Activated CD8-positive, alpha-beta T cell treated with anti-CD3 and anti-CD28 coated beads for 36 hours (primary cell): ENCODE data around the gene SEC22C. TPM values are rescaled to one million over a fixed set of nuclear protein-coding genes. Genes with fewer than 3 reads are reported as not detected.

Source experiments
- ATAC-seq: fragments of 200-7000 bp; cut with Tn5 transposase; one replicate; pipeline ENCODE4 v1.10.0; 2021; ENCODE audit warnings: mild to moderate bottlenecking, moderate library complexity
- CTCF ChIA-PET: fragments of 350-600 bp; sonication (Branson Sonifier 250); formaldehyde crosslinking; loops from one replicate; lab custom pipeline; 2021; ENCODE audit warnings: antibody characterized with exemption; lab: Charles Lee
- POLR2A ChIA-PET: fragments of 350-600 bp; sonication (Branson Sonifier 250); formaldehyde crosslinking; loops from one replicate; lab custom pipeline; 2021; ENCODE audit warnings: antibody characterized with exemption; lab: Charles Lee
- DNase-seq: peaks from one replicate; pipeline ENCODE4 v3.0.0-alpha.2; 2020
- H3K27ac Mint-ChIP-seq: one replicate; pipeline ENCODE4 v1.8.0; 2021; ENCODE audit warnings: mild to moderate bottlenecking, mixed read lengths
- H3K27me3 Mint-ChIP-seq: one replicate; pipeline ENCODE4 v1.8.0; 2021; ENCODE audit warnings: mixed read lengths
- H3K36me3 Mint-ChIP-seq: one replicate; pipeline ENCODE4 v1.8.0; 2021; ENCODE audit warnings: low read depth, mixed read lengths
- H3K4me1 Mint-ChIP-seq: one replicate; pipeline ENCODE4 v1.8.0; 2021; ENCODE audit warnings: low read depth, mixed read lengths
- H3K4me3 Mint-ChIP-seq: one replicate; pipeline ENCODE4 v1.8.0; 2021; ENCODE audit warnings: mild to moderate bottlenecking, moderate library complexity, mixed read lengths
- H3K9me3 Mint-ChIP-seq: one replicate; pipeline ENCODE4 v1.8.0; 2021; ENCODE audit warnings: mixed read lengths
- CTCF ChIP-seq: fragments of 200-600 bp; IDR thresholded peaks from one replicate; pipeline ENCODE4 v1.8.0; 2022; ENCODE audit warnings: antibody characterized with exemption, mild to moderate bottlenecking
- intact Hi-C: fragments of 100-400 bp; cut with micrococcal nuclease; formaldehyde crosslinking; loops from one replicate; pipeline ENCODE4 v1.10.0; 2022
- total RNA-seq, 2 experiments: library from RNA; stranded (reverse); gene quantifications; one replicate each; pipeline ENCODE4 v1.2.3, GENCODE V29; 2021

The SEC22C gene
- total RNA-seq, 2 experiments from 2014 or later: 35.0 to 35.7 TPM

- Mint-ChIP-seq H3K36me3 (peaks cover 32% of the 10 kb centered on the region), H3K27ac (peak overlapping the region; percentile 11)
- intact Hi-C loops: no loop called here
Observed at GRCh38 chr3:42610976-42611375, 29.2 kb upstream of the SEC22C start.

GRCh38 chr3:42608581-42608980 is 26.8 kb upstream of the SEC22C start:
- H3K27me3 Mint-ChIP-seq: no peaks in the 10 kb centered on the region
- intact Hi-C loops: no loop called here
- no peak overlapping the region for H3K27ac Mint-ChIP-seq
- peaks cover 72% of the 10 kb centered on the region for H3K4me1 Mint-ChIP-seq
- H3K36me3 Mint-ChIP-seq: peaks cover 45% of the 10 kb centered on the region
- DNase-seq (no peak), ATAC-seq (no peak)
- POLR2A ChIA-PET: interaction anchor here (0.9 to 1.2 kb wide), 3 partner anchors 8 to 15 kb away, joined by 4 read pairs; partner anchors contain the start of gene NKTR
- H3K4me3 Mint-ChIP-seq: no peak overlapping the region
- H3K9me3 Mint-ChIP-seq: peaks cover 6% of the 10 kb centered on the region
- CTCF ChIA-PET: interaction anchor here (0.9 to 1.1 kb wide), 2 partner anchors 8 to 28 kb away, joined by 3 to 4 read pairs; partner anchors contain the start of gene NKTR
- no peak for TF ChIP-seq CTCF

More at GRCh38 chr3:42610976-42611375, 29.2 kb upstream of the SEC22C start:
- ChIA-PET CTCF (interaction anchor here (0.9 to 1.7 kb wide), 4 partner anchors 9 to 133 kb away, joined by 3 to 6 read pairs (median 3); partner anchors contain the start of gene NKTR), POLR2A (interaction anchor here (1.5 kb wide), 2 partner anchors 9 to 10 kb away, joined by 4 to 7 read pairs; partner anchors contain the start of gene NKTR)
- TF ChIP-seq CTCF: no peak
- H3K27me3 Mint-ChIP-seq: no peaks in the 10 kb centered on the region
- H3K4me1 Mint-ChIP-seq: peaks cover 65% of the 10 kb centered on the region
- H3K4me3 Mint-ChIP-seq: no peak overlapping the region
- ATAC-seq (peak; percentile 67), DNase-seq (no peak)
- no peaks in the 10 kb centered on the region for H3K9me3 Mint-ChIP-seq

GRCh38 chr3:42605546-42606173 is 23.9 kb upstream of the SEC22C start:
- peaks cover 49% of the 10 kb centered on the region for H3K36me3 Mint-ChIP-seq
- peaks cover 65% of the 10 kb centered on the region for H3K4me1 Mint-ChIP-seq
- CTCF ChIA-PET: interaction anchor here (1.1 kb wide), 1 partner anchor 8 kb away, joined by 3 read pairs; no protein-coding TSS in a partner anchor
- TF ChIP-seq CTCF: no peak
- H3K27ac Mint-ChIP-seq: no peak overlapping the region
- intact Hi-C loops: no loop called here
- POLR2A ChIA-PET: interaction anchor here (0.8 to 1.3 kb wide), 4 partner anchors 9 to 21 kb away, joined by 3 to 4 read pairs (median 3); partner anchors contain the start of gene SS18L2
- H3K4me3 Mint-ChIP-seq: no peak overlapping the region
- H3K9me3 Mint-ChIP-seq: peaks cover 6% of the 10 kb centered on the region
- ATAC-seq: no peak
- DNase-seq: no peak
- no peaks in the 10 kb centered on the region for H3K27me3 Mint-ChIP-seq

GRCh38 chr3:42602961-42603360 is 21.2 kb upstream of the SEC22C start:
- intact Hi-C loops: loop anchor here (5.0 kb wide), 1 partner anchor 34 kb away; no protein-coding TSS in a partner anchor
- no peak for TF ChIP-seq CTCF
- DNase-seq: no peak
- no peak overlapping the region for H3K4me3 Mint-ChIP-seq
- no peak overlapping the region for H3K27ac Mint-ChIP-seq
- ChIA-PET POLR2A (interaction anchor here (1.0 to 4.0 kb wide), 3 partner anchors 12 to 21 kb away, joined by 3 to 43 read pairs (median 26); partner anchors contain the start of genes SEC22C and SS18L2), CTCF (interaction anchor here (0.9 to 3.5 kb wide), 6 partner anchors 7 to 57 kb away, joined by 3 to 18 read pairs (median 6); partner anchors contain the start of gene SEC22C)
- peaks cover 6% of the 10 kb centered on the region for H3K9me3 Mint-ChIP-seq
- peaks cover 47% of the 10 kb centered on the region for H3K4me1 Mint-ChIP-seq
- ATAC-seq: no peak
- H3K27me3 Mint-ChIP-seq: no peaks in the 10 kb centered on the region
- peaks cover 40% of the 10 kb centered on the region for H3K36me3 Mint-ChIP-seq
